Measurements from ENCODE around the gene KLHL25.

The KLHL25 gene

GRCh38 chr15:85777250-85778106 lies 17.2 kb downstream of the KLHL25 start:
- no peak for DNase-seq (ENCODE audit: low read depth)

GRCh38 chr15:85773970-85774369 lies 20.8 kb downstream of the KLHL25 start:
- DNase-seq (ENCODE audit: low read depth) = no peak

- no peak for DNase-seq (ENCODE audit: low read depth)
Observed at GRCh38 chr15:85773249-85773648, 21.5 kb downstream of the KLHL25 start.

- DNase-seq (ENCODE audit: low read depth) = no peak
Observed at GRCh38 chr15:85772668-85773067, 22.1 kb downstream of the KLHL25 start.

- DNase-seq (ENCODE audit: low read depth) = no peak
Observed at GRCh38 chr15:85771781-85772445, 22.8 kb downstream of the KLHL25 start.

- no peak for DNase-seq (ENCODE audit: low read depth)
Observed at GRCh38 chr15:85771271-85771670, 23.5 kb downstream of the KLHL25 start.

- no peak for DNase-seq (ENCODE audit: low read depth)
Observed at GRCh38 chr15:85770096-85771041, 24.4 kb downstream of the KLHL25 start.

GRCh38 chr15:85769182-85769900 lies 25.4 kb downstream of the KLHL25 start:
- no peak for DNase-seq (ENCODE audit: low read depth)

GRCh38 chr15:85768595-85769168 lies 26.0 kb downstream of the KLHL25 start:
- no peak for DNase-seq (ENCODE audit: low read depth)

- DNase-seq (ENCODE audit: low read depth) = no peak
Observed at GRCh38 chr15:85767785-85768529, 26.8 kb downstream of the KLHL25 start.

- no peak for DNase-seq (ENCODE audit: low read depth)
Observed at GRCh38 chr15:85766001-85766831, 28.5 kb downstream of the KLHL25 start.

GRCh38 chr15:85764649-85765277 lies 30.0 kb downstream of the KLHL25 start:
- no peak for DNase-seq (ENCODE audit: low read depth)

GRCh38 chr15:85763673-85764633 lies 30.8 kb downstream of the KLHL25 start:
- no peak for DNase-seq (ENCODE audit: low read depth)

- DNase-seq (ENCODE audit: low read depth) = no peak
Observed at GRCh38 chr15:85763157-85763556, 31.6 kb downstream of the KLHL25 start.

- no peak for DNase-seq (ENCODE audit: low read depth)
Observed at GRCh38 chr15:85762756-85763127, 32.0 kb downstream of the KLHL25 start.

GRCh38 chr15:85762039-85762755 lies 32.5 kb downstream of the KLHL25 start:
- DNase-seq (ENCODE audit: low read depth) = no peak

- no peak for DNase-seq (ENCODE audit: low read depth)
Observed at GRCh38 chr15:85761635-85762034, 33.1 kb downstream of the KLHL25 start.

Measured in T-helper 22 cell (primary cell).